CD4-positive, alpha-beta T cell treated with Interleukin-15 for 4 hours (primary cell): ENCODE results near the gene CEP350.
"Not testable (repeated sequence)": the region's sequence is repeated elsewhere in the genome, so short reads cannot be mapped to it uniquely, and the experiment has no call there.

Source experiments
- DNase-seq: peaks from one replicate; pipeline ENCODE4 v3.0.0-alpha.2; 2020; ENCODE audit warnings: low spot score

The CEP350 gene

DNA sequence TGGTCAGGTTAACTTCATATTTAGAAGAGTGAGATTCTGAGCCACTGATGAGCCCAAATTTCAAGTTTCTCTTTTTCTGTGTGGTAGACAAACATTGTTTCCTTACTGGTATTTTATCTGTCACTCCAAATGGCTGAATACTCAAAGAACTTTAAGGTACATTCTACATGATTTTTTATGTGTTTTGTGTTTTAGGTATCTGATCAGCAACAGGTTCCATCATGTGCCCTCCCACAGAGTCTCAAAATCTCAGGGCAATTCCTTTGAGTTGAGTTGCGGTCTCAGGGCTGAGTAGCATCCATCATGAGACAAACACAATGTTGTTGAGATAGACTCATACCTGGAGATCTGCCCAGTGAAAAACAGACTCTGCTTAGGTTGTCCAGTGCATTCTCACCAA, 14.7 kb upstream of the CEP350 start:
- DNase-seq: no peak

DNA sequence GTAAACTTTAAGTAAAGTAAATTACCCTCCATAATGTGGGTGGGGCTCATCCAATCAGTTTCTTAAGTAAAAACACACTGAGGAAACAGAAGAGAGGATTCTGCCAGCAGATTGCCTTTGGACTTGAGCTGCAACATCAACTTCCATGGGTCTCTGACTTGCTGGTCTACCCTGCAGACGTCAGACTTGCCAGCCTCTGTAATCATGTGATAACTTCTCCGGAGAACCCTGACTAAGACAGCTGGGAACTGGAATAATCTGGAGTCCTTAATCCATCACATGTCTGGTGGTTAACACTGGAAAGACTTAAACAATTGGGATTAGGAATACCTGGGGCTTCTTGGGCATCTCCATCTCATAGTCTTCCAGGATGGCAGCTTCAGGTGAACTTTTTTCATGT, 13.2 kb upstream of the CEP350 start:
- no peak for DNase-seq

DNA sequence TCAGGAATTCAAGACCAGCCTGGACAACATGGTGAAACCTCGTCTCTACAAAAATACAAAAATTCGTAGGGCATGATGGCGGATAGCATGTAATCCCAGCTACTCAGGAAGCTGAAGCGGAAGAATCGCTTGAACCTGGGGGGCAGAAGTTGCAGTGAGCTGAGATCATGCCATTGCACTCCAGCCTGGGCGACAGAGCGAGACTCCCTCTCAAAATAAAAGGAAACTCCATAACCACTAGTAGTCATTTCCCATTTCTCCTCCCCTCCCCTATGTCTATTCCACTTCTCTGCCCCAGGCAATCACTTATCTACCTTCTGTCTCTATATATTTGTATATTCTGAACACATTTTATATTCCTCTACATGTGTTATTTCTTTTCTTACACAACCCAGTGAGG, 4.0 kb upstream of the CEP350 start:
- no peak for DNase-seq

DNA sequence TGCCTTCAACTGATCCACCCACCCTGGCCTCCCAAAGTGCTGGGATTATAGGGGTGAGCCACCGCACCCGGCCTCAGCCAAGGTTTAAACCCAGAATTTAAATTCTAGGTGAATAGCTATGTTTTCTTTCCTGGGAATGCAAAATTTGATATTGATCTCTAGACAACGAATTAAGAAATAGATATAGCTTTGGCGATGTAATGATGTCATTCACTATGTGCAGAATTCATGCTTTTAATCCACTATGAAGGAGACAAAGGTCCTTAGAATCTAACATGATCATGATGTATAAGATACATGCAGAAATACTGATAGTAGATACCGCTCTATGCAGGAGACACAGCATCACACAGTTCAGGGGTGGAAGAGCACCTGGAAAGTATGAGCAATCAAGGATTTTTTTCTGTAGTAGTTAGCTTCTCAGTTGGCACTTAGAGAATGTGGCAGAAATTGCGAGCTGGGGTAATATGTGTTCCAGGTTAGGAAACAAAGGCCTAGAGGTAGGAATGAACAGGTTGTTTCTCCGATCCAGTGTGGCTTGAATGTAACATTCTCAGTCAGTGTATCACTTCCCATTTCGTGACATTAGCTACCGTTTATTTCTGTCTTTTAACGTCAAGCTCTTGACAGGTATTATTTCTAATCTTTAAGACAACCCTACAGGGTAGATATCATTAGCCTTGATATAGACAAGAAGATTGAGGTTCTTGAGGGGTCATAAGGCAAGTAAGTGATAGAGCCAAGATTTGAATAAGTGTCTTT, 3.0 kb upstream of the CEP350 start:
- no peak for DNase-seq

DNA sequence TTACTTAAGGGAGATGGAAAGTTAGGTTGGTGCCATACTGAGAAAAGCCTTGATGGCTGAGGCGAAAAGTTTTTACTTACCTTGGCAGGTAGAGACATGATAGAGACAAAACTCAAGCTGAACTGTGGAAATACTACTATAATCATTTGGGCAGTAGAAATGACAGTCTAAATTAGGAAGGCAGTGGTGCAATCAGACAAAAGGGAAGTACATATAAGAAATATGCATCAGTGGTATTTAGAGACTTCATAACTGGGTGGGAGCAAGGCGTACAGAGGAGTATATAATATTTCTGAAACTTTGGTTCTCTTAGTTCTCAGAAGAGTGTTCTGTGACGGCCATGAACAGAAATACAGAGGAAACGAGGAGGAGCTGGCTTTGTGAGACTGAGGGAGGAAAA, 2.4 kb upstream of the CEP350 start:
- no peak for DNase-seq

DNA sequence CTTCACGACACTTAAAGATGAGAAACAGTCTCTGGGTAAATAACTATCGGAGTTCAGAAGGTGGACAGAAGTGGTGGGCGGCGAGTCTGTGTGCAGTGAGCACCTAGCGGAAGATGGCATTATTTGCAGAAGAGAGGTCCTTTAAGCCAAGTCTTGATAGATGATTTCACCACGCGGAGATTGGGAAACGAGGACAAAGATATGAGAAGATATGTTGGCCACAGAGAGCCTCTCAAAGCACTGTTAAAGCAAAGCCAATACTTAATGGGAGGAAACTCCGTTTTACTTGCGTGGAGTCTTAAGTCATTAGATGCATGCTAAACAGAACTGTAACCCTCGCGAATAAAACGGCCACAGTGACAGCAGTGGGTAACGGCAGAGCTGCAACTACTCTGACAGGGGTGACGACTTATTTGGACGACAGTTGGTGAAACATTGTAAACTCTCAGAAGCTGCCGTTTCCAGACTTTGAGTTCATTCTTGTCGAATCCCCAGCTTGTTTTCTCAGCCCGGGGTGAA, 577 bp upstream of the CEP350 start:
- DNase-seq: peak; percentile 40

DNA sequence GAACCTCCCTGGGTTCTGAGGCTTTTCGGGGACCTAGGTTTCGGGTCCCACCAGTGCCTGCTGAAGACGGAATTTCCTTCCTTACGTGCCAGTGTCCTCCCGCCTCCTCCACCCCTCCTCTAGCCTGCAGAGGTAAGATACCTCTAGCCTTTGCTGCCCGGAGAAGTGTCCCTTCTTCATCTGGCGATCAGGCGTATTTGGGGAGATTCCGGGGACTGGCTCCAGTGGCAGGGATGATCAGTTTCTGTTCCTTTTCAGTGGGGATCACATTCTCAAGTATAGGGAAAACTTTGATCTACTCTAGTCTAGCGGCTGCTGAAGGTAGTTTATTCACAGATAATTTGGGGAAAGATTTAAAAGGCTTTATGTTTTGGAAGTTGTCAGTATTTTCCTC, 674 bp downstream of the CEP350 start:
- DNase-seq: no peak

DNA sequence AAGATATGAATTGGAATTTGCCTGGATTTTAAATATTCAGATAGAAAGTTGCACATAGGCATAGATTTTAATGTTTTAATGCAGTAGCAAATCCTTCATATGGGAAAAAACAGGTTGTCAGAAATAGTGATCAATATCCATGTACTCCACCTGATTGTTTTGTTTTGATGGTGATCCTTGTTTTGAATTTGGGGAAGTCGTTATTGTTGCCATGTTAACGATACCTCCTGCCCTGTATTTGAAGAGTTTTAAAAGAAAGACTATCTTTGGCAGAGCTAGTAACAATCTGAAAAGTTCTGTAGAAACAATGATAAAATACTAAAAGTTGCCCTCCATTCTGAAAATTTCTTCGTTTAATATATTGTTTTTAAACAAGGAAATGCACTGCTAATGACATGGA, 1.1 kb downstream of the CEP350 start:
- DNase-seq: no peak

DNA sequence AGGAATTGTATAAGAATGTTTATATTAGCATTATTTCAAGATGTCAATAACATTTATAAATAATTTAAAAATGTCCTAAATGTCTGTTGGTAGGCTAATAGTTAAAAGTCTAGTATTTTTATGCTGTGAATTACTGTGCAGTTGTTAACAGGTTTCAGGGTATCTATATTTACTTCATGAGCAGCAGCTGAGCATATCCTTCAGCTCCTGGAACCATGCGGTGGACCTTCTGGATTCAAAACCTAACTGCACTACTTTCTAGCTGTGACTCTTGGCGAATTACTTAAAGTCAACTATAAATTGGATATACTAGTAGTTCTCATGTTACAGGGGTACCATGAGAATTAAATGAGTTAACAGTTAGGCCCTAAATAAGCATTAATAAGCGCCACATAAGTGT, 3.7 kb downstream of the CEP350 start:
- DNase-seq: no peak

DNA sequence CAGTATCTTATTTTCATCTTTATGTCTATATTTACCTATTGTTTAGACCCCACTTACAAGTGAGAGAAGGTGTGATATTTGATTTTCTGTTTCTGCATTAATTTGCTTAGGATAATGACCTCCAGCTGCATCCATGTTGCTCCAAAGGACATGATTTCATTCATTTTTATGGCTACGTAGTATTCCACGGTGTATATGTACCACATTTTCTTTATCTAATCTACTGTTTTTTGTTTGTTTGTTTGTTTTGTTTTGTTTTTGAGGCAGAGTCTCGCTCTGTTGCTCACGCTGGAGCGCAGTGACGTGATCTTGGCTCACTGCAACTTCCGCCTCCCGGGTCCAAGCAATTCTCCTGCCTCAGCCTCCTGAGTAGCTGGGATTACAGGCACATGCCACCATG, 7.6 kb downstream of the CEP350 start:
- not testable (repeated sequence) for DNase-seq

DNA sequence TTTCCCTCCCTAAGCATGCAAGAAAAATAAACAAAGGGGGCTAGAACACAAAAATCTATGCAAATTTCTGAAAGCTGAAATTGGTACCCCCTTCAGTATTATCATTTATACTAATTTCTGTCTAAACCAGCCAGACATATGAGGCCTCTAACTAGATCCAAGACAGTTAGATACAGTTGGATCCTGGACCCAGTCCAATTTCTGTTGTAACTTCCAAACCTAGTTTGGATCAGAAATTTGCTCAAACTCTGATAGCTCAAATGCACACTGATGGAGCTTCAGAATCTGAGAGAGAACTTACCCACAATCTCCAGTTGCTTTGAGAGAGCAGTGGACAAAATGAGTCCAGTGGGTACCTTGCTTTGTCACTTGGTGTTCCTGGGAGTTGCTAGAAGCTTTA, 11.9 kb downstream of the CEP350 start:
- DNase-seq: no peak

DNA sequence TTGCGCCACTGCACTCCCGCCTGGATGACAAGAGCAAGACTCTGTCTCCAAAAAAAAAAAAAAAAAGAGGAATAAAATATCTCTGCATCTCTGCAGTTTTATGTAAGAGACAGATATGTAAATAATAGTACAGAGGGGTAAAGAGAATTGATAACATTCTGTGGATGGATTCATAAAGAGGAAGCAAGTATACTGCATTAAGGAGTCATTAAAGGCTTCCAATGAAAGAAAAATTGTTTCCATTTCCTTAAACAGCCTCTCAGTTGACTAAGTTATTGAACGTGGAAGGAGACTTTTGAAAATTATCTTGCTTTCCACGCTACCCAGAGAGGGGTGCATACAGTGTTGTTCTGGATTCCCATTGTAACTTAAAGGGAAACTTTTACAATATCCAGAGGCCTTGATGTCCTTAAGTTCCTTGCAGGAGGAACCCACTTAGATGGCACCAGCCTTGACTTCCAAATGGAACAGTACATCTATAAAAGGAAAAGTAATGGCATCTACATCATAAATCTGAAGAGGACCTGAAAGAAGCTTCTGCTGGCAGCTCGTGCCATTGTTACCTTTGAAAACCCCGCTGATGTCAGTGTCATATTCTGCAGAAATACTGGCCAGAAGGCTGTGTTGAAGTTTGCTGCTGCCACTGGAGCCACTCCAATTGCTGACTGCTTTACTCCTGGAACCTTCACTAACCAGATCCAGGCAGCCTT, 13.8 kb downstream of the CEP350 start:
- DNase-seq: no peak

DNA sequence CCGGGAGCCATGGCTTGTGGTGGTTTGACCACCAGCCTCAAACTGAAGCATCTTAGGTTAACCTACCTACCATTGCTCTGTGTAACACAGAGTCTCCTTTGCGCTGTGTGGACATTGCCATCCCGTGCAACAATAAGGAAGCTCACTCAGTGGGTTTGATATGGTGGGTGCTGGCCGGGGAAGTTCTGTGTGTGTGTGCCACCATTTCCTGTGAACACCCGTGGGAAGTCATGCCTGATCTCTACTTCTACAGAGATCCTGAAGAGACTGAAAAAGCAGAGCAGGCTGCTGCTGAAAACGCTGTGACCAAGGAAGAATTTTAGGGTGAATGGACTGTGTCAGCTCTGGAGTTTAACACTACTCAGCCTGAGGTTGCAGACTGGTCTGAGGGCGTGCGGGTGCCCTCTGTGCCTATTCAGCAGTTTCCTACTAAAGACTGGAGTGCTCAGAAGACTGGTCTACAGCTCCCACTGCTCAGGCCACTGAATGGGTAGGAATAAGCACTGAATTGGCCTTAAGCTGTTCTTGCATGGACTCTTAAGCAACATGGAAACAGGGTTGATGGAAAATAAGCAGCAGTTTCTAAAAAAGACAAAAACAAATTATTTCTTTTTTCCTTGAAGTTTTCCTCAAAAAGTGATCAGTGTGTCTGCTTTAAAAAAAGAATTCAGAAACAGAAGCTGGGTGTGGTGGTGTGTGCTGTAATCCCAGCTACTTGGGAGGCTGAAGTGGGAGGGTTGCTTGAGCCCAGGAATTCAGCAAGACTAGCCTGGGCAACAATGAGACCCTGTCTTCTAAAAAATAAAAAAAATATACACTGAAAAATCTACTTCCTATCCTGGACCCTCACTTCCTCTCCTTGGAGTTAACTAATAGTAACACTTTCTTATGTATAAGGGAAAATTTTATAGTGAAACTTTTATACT, 14.6 kb downstream of the CEP350 start:
- DNase-seq: no peak

DNA sequence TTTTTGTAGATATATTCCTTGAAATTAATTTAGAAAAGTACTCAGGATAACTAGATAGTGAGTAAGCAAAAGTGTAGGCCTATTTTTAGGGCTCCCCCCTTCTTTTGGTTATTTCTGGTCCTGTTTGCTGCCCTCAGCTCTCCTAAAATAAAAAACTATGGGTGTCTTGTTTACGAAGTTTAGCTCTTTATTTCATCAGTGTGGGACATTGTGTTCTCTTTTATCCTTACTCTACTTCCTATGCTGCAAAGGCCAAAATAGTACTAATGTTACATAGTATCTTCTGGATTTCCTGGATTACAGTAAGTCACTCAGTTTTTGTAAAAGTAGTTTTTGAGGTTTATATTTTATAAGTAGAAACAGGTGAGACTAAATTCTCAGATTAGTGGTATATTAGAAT, 15.4 kb downstream of the CEP350 start:
- DNase-seq: no peak

DNA sequence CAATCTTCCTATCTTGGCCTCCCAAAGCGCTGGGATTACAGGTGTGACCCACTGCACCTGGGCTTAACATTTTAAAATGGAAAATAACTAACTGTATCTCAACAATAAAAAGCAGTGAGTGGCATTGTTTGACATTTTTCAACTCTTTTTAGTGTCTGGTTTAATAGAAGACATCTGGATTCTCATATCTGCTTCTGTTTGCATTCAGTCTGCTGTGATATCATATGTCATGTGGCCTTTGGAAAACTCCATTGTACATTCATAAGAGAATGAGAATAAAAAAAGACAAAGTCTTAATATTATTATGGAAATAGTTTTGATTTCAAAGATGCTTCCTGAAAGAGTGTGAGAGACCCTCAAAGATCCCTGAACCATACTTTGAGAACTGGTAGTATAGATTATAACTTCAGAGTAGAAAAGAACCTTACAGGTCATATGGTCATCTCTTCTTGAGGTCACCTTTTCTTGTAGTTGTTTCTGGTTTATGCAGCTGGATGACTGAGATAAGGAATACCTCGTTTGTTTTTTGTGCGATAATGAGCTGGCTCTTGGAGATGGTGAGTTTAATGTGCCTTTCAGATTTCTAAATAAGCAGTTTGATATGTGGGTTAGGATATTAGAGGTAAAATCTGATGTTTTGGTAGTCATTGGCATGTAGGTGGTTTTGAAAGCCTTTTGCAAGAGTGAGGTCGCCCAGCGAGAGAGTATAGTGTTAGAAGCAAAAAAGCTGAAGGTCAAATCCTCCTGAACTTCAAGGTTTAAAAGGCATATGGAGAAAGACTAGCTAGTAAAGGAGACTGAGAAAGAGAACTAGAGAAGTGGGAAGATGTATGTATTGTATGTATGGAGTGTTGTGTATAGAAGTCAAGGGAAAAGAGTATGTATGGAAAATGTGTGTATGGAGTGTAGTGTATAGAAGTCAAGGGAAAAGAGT, 17.2 kb downstream of the CEP350 start:
- DNase-seq: no peak

DNA sequence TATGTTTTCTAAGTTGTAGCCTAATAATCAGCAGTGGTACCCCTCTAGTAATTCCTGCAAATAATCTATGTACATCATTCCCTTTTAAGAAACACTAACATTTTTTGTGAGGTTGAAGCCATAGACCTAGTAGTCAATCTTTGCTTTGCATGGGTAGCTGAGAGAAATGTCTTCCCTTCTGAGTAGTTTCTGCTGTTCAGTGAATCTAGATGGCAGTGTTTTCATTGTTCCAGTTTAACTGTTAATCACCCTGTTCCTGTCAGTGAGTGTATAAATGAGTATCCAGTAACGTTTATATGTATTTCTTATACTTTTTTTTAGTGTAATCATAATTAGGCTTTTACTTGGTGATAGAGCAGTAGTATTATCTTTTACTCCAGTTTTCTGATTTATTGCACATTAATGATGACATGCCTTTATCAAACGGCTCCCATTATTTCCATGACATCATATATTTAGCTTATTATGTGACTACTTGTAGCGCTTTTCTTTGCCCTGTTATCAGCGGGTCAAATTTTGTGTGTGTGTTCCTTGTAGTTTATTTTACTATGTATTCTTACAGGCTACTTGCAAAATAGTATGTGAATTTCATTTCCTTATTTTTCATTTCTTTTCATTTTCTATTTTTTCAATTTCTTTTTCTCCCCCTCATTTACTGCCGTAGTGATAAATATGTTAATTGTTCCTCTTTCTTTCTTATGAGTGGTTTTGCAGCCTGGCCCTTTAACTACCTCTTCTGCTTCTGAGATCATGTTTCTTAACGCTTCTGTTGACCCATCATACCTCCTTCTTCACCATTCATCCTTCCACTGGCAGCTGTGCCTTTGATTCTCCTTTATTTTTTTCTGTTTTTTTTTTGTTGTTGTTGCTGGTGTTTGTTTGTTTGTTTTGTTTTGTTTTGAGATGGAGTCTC, 18.8 kb downstream of the CEP350 start:
- DNase-seq: no peak

DNA sequence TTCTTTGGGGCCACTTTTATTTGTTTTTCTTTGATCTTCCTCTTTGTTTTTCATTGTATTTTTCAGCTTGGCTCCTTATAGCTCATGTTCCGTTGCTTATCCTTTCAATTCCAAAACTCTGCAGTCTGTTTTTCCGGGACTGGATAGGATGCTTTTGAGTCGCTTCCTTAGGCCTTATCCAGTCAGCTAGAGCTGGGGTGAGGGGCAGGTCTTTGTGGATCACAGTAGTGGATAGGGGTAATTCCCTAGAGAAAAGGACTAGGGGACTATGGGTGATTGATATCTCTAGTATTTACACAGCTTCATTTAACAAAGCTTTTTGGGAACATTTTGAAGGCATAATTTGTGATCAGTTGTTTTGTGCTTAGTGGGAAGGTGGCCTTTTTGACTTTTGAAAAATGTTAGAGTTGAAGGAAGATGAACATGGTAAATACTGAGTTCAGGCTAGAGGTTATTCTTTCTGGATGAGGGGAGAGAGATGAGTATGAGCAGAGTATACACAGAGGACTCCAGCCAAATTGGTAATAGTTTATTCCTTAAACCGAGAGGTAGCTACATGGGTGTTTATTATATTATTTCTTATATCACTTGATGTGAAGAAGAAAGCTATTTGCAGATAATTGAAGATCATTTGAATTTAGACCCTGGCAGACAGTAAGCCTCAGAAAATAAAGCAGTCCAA, 22.5 kb downstream of the CEP350 start:
- no peak for DNase-seq

DNA sequence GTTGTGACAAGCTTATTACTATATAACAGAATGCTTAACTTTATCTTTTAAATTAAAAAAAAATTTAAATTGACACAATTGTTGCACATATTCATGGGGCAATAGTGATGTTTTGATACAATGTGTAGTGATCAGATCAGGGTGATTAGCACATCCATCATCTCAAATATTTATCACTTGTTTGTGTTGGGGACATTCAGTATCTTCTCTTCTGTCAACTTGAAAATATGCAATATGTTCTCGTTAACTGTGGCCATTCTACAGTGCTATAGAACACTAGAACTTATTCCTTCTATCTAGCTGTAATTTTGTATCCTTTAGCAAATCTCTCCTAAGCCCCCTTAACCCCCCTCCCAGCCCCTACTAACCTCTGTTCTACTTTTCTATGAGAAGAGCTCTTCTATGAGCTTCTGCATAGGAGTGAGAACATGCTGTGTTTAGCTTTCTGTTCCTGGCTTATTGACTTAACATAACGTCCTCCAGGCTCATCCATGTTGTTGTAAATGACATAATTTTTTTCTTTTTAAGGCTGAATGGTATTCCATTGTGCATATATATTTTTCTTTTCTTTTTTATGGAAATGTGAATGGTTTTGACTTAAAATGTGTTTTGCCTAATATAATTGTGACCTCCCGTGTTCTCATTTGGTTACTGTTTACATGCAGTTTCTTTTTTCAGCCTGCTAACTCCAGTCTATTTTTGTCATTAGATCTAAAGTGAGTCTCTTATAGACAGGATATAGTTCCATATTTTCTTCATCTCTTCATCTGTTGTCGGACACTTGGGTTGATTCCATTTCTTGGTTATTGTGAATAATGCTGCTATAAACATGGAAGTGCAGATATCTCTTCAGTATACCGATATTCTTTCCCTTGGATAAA, 23.8 kb downstream of the CEP350 start:
- DNase-seq: no peak

DNA sequence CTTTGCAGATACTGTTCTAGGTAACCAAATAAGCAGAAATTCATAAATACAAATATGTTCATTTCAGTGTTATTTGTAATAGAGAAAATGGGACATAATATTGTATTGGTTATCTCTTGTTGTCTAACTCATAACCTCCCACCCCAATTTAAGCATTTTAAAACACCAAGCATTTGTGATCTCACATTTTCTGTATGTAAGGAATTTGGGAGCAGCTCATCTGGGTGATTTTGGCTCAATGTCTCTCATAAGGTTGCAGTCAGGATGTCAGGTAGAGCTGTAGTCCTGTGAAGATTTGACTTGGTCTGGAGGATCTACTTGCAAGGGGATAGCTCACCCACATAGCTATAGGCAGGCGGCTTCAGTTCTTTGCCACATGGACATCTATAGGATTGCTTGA, 29.5 kb downstream of the CEP350 start:
- DNase-seq: no peak
